T-cell (primary cell): ENCODE measurements around the gene KTN1. TPM values are rescaled to one million over a fixed set of nuclear protein-coding genes. Genes with fewer than 3 reads are reported as not detected.

Source experiments
- ATAC-seq, 4 experiments: fragments of 200-7000 bp in 3 of 4; fragments of 150-1000 bp in 1 of 4; cut with Tn5 transposase; replicated peaks in 1 of 4; 1 replicate in 3 of 4; 2 replicates in 1 of 4; pipeline ENCODE4 v1.10.0; 2021; ENCODE audit warnings: moderate library complexity in 3 of 4, mild to moderate bottlenecking in 2 of 4, moderate number of reproducible peaks in 1 of 4
- CTCF ChIA-PET, 2 donors: fragments of 300-600 bp; sonication (Branson Sonifier 250); formaldehyde crosslinking; loops; one replicate each; lab custom pipeline; 2022; ENCODE audit warnings: antibody characterized with exemption in 2 of 2; lab: Charles Lee
- POLR2A ChIA-PET, 2 donors: fragments of 300-600 bp; sonication (Branson Sonifier 250); formaldehyde crosslinking; loops; one replicate each; lab custom pipeline; 2022; ENCODE audit warnings: antibody characterized with exemption in 2 of 2; lab: Charles Lee
- DNase-seq, 35 experiments: peaks; one replicate each; pipeline versions ENCODE4 v3.0.0 to v3.0.0-alpha.2; 2013 to 2023
- H3K27ac ChIP-seq: one replicate; pipeline ENCODE4 v1.5.1; 2013; ENCODE audit warnings: low read length
- H3K27me3 ChIP-seq, 2 experiments: replicated peaks in 1 of 2; 1 replicate in 1 of 2; 2 replicates in 1 of 2; pipeline versions ENCODE4 v1.6.1 to v1.7.0; 2013; ENCODE audit warnings: low read length in 1 of 2, mixed read lengths in 1 of 2; ENCODE audit not compliant: control insufficient read depth in 2 of 2, insufficient read depth in 2 of 2; ENCODE audit errors: extremely low read depth in 1 of 2
- H3K36me3 ChIP-seq, 2 donors: 1 replicate in 1 of 2; 2 replicates in 1 of 2; pipeline versions ENCODE4 v1.6.1 to v1.7.0; 2013; ENCODE audit warnings: low read length in 1 of 2; ENCODE audit not compliant: control insufficient read depth in 2 of 2, insufficient read depth in 1 of 2; ENCODE audit errors: extremely low read depth in 1 of 2
- H3K4me1 ChIP-seq, 2 experiments: 1 replicate in 1 of 2; 2 replicates in 1 of 2; pipeline versions ENCODE4 v1.6.1 to v1.7.0; 2013; ENCODE audit warnings: low read length in 2 of 2, mixed read lengths in 1 of 2; ENCODE audit not compliant: insufficient read depth in 2 of 2, control insufficient read depth in 1 of 2; ENCODE audit errors: extremely low read depth in 1 of 2
- H3K4me3 ChIP-seq, 2 donors: 1 replicate in 1 of 2; 2 replicates in 1 of 2; pipeline versions ENCODE4 v1.5.1 to v1.7.0; 2013; ENCODE audit warnings: mild to moderate bottlenecking in 2 of 2, low read length in 1 of 2, moderate library complexity in 1 of 2; ENCODE audit not compliant: control insufficient read depth in 1 of 2; ENCODE audit errors: extremely low read depth in 1 of 2
- H3K9me3 ChIP-seq: 2 replicates; pipeline ENCODE4 v1.7.0; 2013
- H3K27ac Mint-ChIP-seq, 2 donors: one replicate each; pipeline ENCODE4 v1.8.0; 2020 to 2021; ENCODE audit warnings: mild to moderate bottlenecking in 2 of 2, mixed read lengths in 2 of 2
- H3K27me3 Mint-ChIP-seq, 2 donors: one replicate each; pipeline ENCODE4 v1.8.0; 2021 to 2022; ENCODE audit warnings: mixed read lengths in 2 of 2
- H3K36me3 Mint-ChIP-seq: one replicate; pipeline ENCODE4 v1.8.0; 2021; ENCODE audit warnings: mixed read lengths
- H3K4me1 Mint-ChIP-seq, 3 donors: one replicate each; pipeline ENCODE4 v1.8.0; 2020 to 2022; ENCODE audit warnings: mixed read lengths in 3 of 3, mild to moderate bottlenecking in 1 of 3
- H3K4me3 Mint-ChIP-seq, 3 donors: one replicate each; pipeline ENCODE4 v1.8.0; 2020 to 2022; ENCODE audit warnings: mild to moderate bottlenecking in 3 of 3, mixed read lengths in 3 of 3, moderate library complexity in 3 of 3
- H3K9me3 Mint-ChIP-seq, 3 donors: one replicate each; pipeline ENCODE4 v1.8.0; 2020 to 2022; ENCODE audit warnings: mixed read lengths in 3 of 3
- WGBS: methylation state at CpG from one replicate; pipeline ENCODE4 v1.1.5; 2013; ENCODE audit warnings: missing lambda C conversion rate; ENCODE audit not compliant: insufficient coverage; 5-methylcytosine and 5-hydroxymethylcytosine counted together
- total RNA-seq, 35 experiments: library from RNA in 6 of 35; stranded (reverse) in 6 of 35; fragments of 120-200 nt in 1 of 35; gene quantifications; one replicate each; pipeline versions ENCODE4 v1.2.1 to v1.2.4 and lab custom pipeline; 2013 to 2026

The KTN1 gene
- total RNA-seq, 5 donors from 2014 or later (not counting 1 experiment from before 2014, with no cell fraction given): 82.5 to 109 (median 85.4) TPM

- Mint-ChIP-seq H3K4me3 (no peak overlapping the region), H3K9me3 (no peaks in the 10 kb centered on the region), H3K36me3 (peaks cover 30% of the 10 kb centered on the region), H3K27ac (no peak overlapping the region), H3K4me1 (no peaks in the 10 kb centered on the region), H3K27me3 (no peaks in the 10 kb centered on the region)
- ATAC-seq (no peak), DNase-seq (no peak)
- ChIA-PET CTCF (interaction anchor here in 1 of 2 donors (1.3 kb wide), 1 partner anchor 786 kb away, joined by 3 read pairs; no protein-coding TSS in a partner anchor), POLR2A (interaction anchor here in 1 of 2 donors (0.7 kb wide), 1 partner anchor 266 kb away, joined by 5 read pairs; no protein-coding TSS in a partner anchor)
- Histone ChIP-seq H3K36me3 (peaks cover 4 to 19% of the 10 kb centered on the region in 2 donors), H3K27me3 (no peaks in the 10 kb centered on the region), H3K9me3 (no peaks in the 10 kb centered on the region), H3K4me3 (no peak overlapping the region), H3K27ac (no peak overlapping the region), H3K4me1 (no peaks in the 10 kb centered on the region)
- WGBS: no CpG with 5 or more reads among the region's 2 CpGs
Measured at GRCh38 chr14:55688566-55688965, 108.6 kb downstream of the KTN1 start.

- peaks cover 4 to 18% of the 10 kb centered on the region in 2 donors for H3K36me3 ChIP-seq
- ATAC-seq (no peak), DNase-seq (no peak)
- Mint-ChIP-seq H3K27me3 (no peaks in the 10 kb centered on the region), H3K4me3 (no peak overlapping the region), H3K4me1 (no peaks in the 10 kb centered on the region), H3K36me3 (peaks cover 22% of the 10 kb centered on the region), H3K9me3 (no peaks in the 10 kb centered on the region), H3K27ac (no peak overlapping the region)
- no peaks in the 10 kb centered on the region for H3K9me3 ChIP-seq
- no peaks in the 10 kb centered on the region for H3K27me3 ChIP-seq
- no peak overlapping the region for H3K27ac ChIP-seq
- ChIA-PET CTCF (interaction anchor here in 1 of 2 donors (0.8 to 1.3 kb wide), 2 partner anchors 12 to 784 kb away, joined by 3 read pairs; no protein-coding TSS in a partner anchor), POLR2A (no interaction called here)
- 86% methylated on average over 3 of the region's 5 CpGs for WGBS
- H3K4me3 ChIP-seq: no peak overlapping the region
- H3K4me1 ChIP-seq: no peaks in the 10 kb centered on the region
Measured at GRCh38 chr14:55689981-55690871, 110.2 kb downstream of the KTN1 start.

GRCh38 chr14:55691659-55692058 is 111.7 kb downstream of the KTN1 start:
- H3K4me1 Mint-ChIP-seq: no peaks in the 10 kb centered on the region
- no peaks in the 10 kb centered on the region for H3K9me3 ChIP-seq
- no peaks in the 10 kb centered on the region for H3K27me3 Mint-ChIP-seq
- DNase-seq: no peak
- no peak overlapping the region for H3K4me3 Mint-ChIP-seq
- H3K4me1 ChIP-seq: no peaks in the 10 kb centered on the region
- H3K9me3 Mint-ChIP-seq: no peaks in the 10 kb centered on the region
- H3K27ac ChIP-seq: no peak overlapping the region
- H3K36me3 ChIP-seq: peaks cover 0 to 5% of the 10 kb centered on the region in 2 donors
- H3K27me3 ChIP-seq: no peaks in the 10 kb centered on the region
- H3K4me3 ChIP-seq: no peak overlapping the region
- ChIA-PET CTCF (interaction anchor here in 1 of 2 donors (0.7 kb wide), 1 partner anchor 559 kb away, joined by 3 read pairs; no protein-coding TSS in a partner anchor), POLR2A (no interaction called here)
- ATAC-seq: no peak
- no peak overlapping the region for H3K27ac Mint-ChIP-seq
- H3K36me3 Mint-ChIP-seq: peaks cover 13% of the 10 kb centered on the region

GRCh38 chr14:55693904-55694303 is 113.9 kb downstream of the KTN1 start:
- H3K27me3 Mint-ChIP-seq: no peaks in the 10 kb centered on the region
- ATAC-seq (no peak), DNase-seq (no peak)
- Histone ChIP-seq H3K36me3 (no peaks in the 10 kb centered on the region), H3K27ac (no peak overlapping the region), H3K4me3 (no peak overlapping the region), H3K4me1 (no peaks in the 10 kb centered on the region), H3K9me3 (no peaks in the 10 kb centered on the region), H3K27me3 (no peaks in the 10 kb centered on the region)
- H3K4me3 Mint-ChIP-seq: no peak overlapping the region
- POLR2A ChIA-PET: no interaction called here
- no peaks in the 10 kb centered on the region for H3K36me3 Mint-ChIP-seq
- no CpG with 5 or more reads among the region's 4 CpGs for WGBS
- CTCF ChIA-PET: no interaction called here
- H3K4me1 Mint-ChIP-seq: no peaks in the 10 kb centered on the region
- no peak overlapping the region for H3K27ac Mint-ChIP-seq
- no peaks in the 10 kb centered on the region for H3K9me3 Mint-ChIP-seq

GRCh38 chr14:55697414-55697861 is 117.4 kb downstream of the KTN1 start:
- Histone ChIP-seq H3K27ac (no peak overlapping the region), H3K9me3 (no peaks in the 10 kb centered on the region), H3K36me3 (no peaks in the 10 kb centered on the region), H3K27me3 (no peaks in the 10 kb centered on the region), H3K4me3 (no peak overlapping the region), H3K4me1 (no peaks in the 10 kb centered on the region)
- no peak for ATAC-seq
- peaks cover 13% of the 10 kb centered on the region for H3K36me3 Mint-ChIP-seq
- ChIA-PET CTCF (interaction anchor here in 1 of 2 donors (1.2 kb wide), 1 partner anchor 14 kb away, joined by 3 read pairs; no protein-coding TSS in a partner anchor), POLR2A (no interaction called here)
- peaks cover 0 to 5% (median 0%) of the 10 kb centered on the region in 3 donors for H3K9me3 Mint-ChIP-seq
- DNase-seq: no peak
- 79% methylated on average over 4 of the region's 5 CpGs for WGBS
- H3K27ac Mint-ChIP-seq: no peak overlapping the region
- H3K4me1 Mint-ChIP-seq: no peaks in the 10 kb centered on the region
- H3K27me3 Mint-ChIP-seq: no peaks in the 10 kb centered on the region
- H3K4me3 Mint-ChIP-seq: no peak overlapping the region

GRCh38 chr14:55698051-55698450 is 118.0 kb downstream of the KTN1 start:
- Mint-ChIP-seq H3K36me3 (peaks cover 13% of the 10 kb centered on the region), H3K4me1 (no peaks in the 10 kb centered on the region), H3K4me3 (no peak overlapping the region), H3K27ac (no peak overlapping the region), H3K9me3 (peaks cover 0 to 5% (median 0%) of the 10 kb centered on the region in 3 donors), H3K27me3 (no peaks in the 10 kb centered on the region)
- Histone ChIP-seq H3K9me3 (no peaks in the 10 kb centered on the region), H3K4me3 (no peak overlapping the region), H3K27me3 (no peaks in the 10 kb centered on the region), H3K4me1 (no peaks in the 10 kb centered on the region), H3K36me3 (peaks cover 0 to 3% of the 10 kb centered on the region in 2 donors), H3K27ac (no peak overlapping the region)
- POLR2A ChIA-PET: no interaction called here
- DNase-seq (no peak), ATAC-seq (no peak)
- WGBS: 90% methylated on average over 2 of the region's 4 CpGs
- CTCF ChIA-PET: interaction anchor here in 1 of 2 donors (1.2 kb wide), 1 partner anchor 14 kb away, joined by 3 read pairs; no protein-coding TSS in a partner anchor
